ENCODE data around the gene ERGIC3. TPM values are rescaled to one million over a fixed set of nuclear protein-coding genes. Genes with fewer than 3 reads are reported as not detected.

ERGIC3 gene
- 100 to 1,000 TPM; 103 to 141 (median 117) TPM for polyA plus RNA-seq (ENCODE audit: low read depth in 6 of 6)

GRCh38 chr20:35541783-35542662, at the start of gene ERGIC3:
TSS of gene ERGIC3 (plus strand) at chr20:35542078. CDS start at chr20:35542098, 20 bp downstream.
- peak; percentile 89 to 96 for ATAC-seq (ENCODE audit: low read depth in 2 of 2)
- DNase-seq, result peak; percentile 96
- H3K4me3 Mint-ChIP-seq, result peak within 1 kb of the TSS; percentile 89 to 95 (median 92)

GRCh38 chr20:35492352-35492751, 49.5 kb upstream of the ERGIC3 start:
- H3K27me3 Mint-ChIP-seq, result no peaks in the 10 kb centered on the region
- ATAC-seq (ENCODE audit: low read depth in 2 of 2), result no peak
- H3K27ac Mint-ChIP-seq, result peak overlapping the region in 4 of 6 donors; percentile 5 to 78 (median 43)
- H3K36me3 Mint-ChIP-seq, result peaks cover 8 to 23% of the 10 kb centered on the region in 2 donors
- H3K4me1 Mint-ChIP-seq, result peaks cover 54 to 68% (median 56%) of the 10 kb centered on the region in 3 donors
- no peaks in the 10 kb centered on the region for H3K9me3 Mint-ChIP-seq
- no peak for DNase-seq
- H3K4me3 Mint-ChIP-seq, result peak overlapping the region; percentile 60 to 99 (median 98)

More at GRCh38 chr20:35541783-35542662, at the start of gene ERGIC3:
- Mint-ChIP-seq H3K9me3 (no peaks in the 10 kb centered on the region), H3K27me3 (no peaks in the 10 kb centered on the region), H3K27ac (peak within 1 kb of the TSS; percentile 16 to 97 (median 90)), H3K4me1 (peaks cover 12 to 32% (median 27%) of the 10 kb centered on the region in 3 donors), H3K36me3 (no peaks in the 10 kb centered on the region)

- H3K4me1 Mint-ChIP-seq, result peaks cover 31 to 41% (median 40%) of the 10 kb centered on the region in 3 donors
- H3K9me3 Mint-ChIP-seq, result no peaks in the 10 kb centered on the region
- ATAC-seq (ENCODE audit: low read depth in 2 of 2), result no peak
- DNase-seq, result no peak
- H3K27me3 Mint-ChIP-seq, result no peaks in the 10 kb centered on the region
- H3K36me3 Mint-ChIP-seq, result peaks cover 17 to 54% of the 10 kb centered on the region in 2 donors
- H3K4me3 Mint-ChIP-seq, result no peak overlapping the region
- no peak overlapping the region for H3K27ac Mint-ChIP-seq
These were observed 45.4 kb upstream of the ERGIC3 start for GRCh38 chr20:35496481-35496880.

- Mint-ChIP-seq H3K9me3 (no peaks in the 10 kb centered on the region), H3K4me3 (no peak overlapping the region), H3K4me1 (peaks cover 31 to 42% (median 41%) of the 10 kb centered on the region in 3 donors), H3K36me3 (peaks cover 20 to 58% of the 10 kb centered on the region in 2 donors), H3K27me3 (no peaks in the 10 kb centered on the region), H3K27ac (peak overlapping the region in 1 of 6 donors; percentile 67)
- no peak for ATAC-seq (ENCODE audit: low read depth in 2 of 2)
- no peak for DNase-seq
These were observed 44.6 kb upstream of the ERGIC3 start for GRCh38 chr20:35497320-35497719.

- Mint-ChIP-seq H3K27me3 (no peaks in the 10 kb centered on the region), H3K27ac (peak overlapping the region in 1 of 6 donors; percentile 67), H3K4me1 (peaks cover 31 to 44% (median 41%) of the 10 kb centered on the region in 3 donors), H3K9me3 (no peaks in the 10 kb centered on the region), H3K36me3 (peaks cover 24 to 62% of the 10 kb centered on the region in 2 donors), H3K4me3 (no peak overlapping the region)
- no peak for ATAC-seq (ENCODE audit: low read depth in 2 of 2)
- no peak for DNase-seq
These were observed 44.1 kb upstream of the ERGIC3 start for GRCh38 chr20:35497780-35498189.

GRCh38 chr20:35499271-35499670, 42.6 kb upstream of the ERGIC3 start:
- DNase-seq, result no peak
- Mint-ChIP-seq H3K9me3 (no peaks in the 10 kb centered on the region), H3K27ac (peak overlapping the region in 4 of 6 donors; percentile 11 to 92 (median 54)), H3K27me3 (no peaks in the 10 kb centered on the region), H3K36me3 (peaks cover 32 to 74% of the 10 kb centered on the region in 2 donors), H3K4me1 (peaks cover 42 to 53% (median 49%) of the 10 kb centered on the region in 3 donors), H3K4me3 (no peak overlapping the region)
- no peak for ATAC-seq (ENCODE audit: low read depth in 2 of 2)

- Mint-ChIP-seq H3K9me3 (no peaks in the 10 kb centered on the region), H3K4me3 (peak overlapping the region in 7 of 8 donors; percentile 0 to 86 (median 65)), H3K27me3 (no peaks in the 10 kb centered on the region), H3K36me3 (peaks cover 24 to 81% of the 10 kb centered on the region in 2 donors), H3K4me1 (peaks cover 54 to 65% (median 64%) of the 10 kb centered on the region in 3 donors), H3K27ac (peak overlapping the region; percentile 66 to 93 (median 86))
- ATAC-seq (ENCODE audit: low read depth in 2 of 2), result peak; percentile 97 to 99
- DNase-seq, result peak; percentile 76
These were observed 39.5 kb upstream of the ERGIC3 start for GRCh38 chr20:35502352-35502751.

- Mint-ChIP-seq H3K4me1 (peaks cover 59 to 70% (median 69%) of the 10 kb centered on the region in 3 donors), H3K27ac (peak overlapping the region in 4 of 6 donors; percentile 66 to 93 (median 86)), H3K4me3 (peak overlapping the region in 1 of 8 donors; percentile 65), H3K27me3 (no peaks in the 10 kb centered on the region), H3K9me3 (no peaks in the 10 kb centered on the region), H3K36me3 (peaks cover 24 to 76% of the 10 kb centered on the region in 2 donors)
- ATAC-seq (ENCODE audit: low read depth in 2 of 2), result no peak
- no peak for DNase-seq
These were observed 38.6 kb upstream of the ERGIC3 start for GRCh38 chr20:35503281-35503680.

- Mint-ChIP-seq H3K9me3 (no peaks in the 10 kb centered on the region), H3K27me3 (no peaks in the 10 kb centered on the region), H3K27ac (peak overlapping the region in 2 of 6 donors; percentile 66 to 85), H3K4me3 (peak overlapping the region in 1 of 8 donors; percentile 41), H3K4me1 (peaks cover 66 to 77% (median 75%) of the 10 kb centered on the region in 3 donors), H3K36me3 (peaks cover 24 to 75% of the 10 kb centered on the region in 2 donors)
- DNase-seq (no peak), ATAC-seq (ENCODE audit: low read depth in 2 of 2) (no peak)
These were observed 37.9 kb upstream of the ERGIC3 start for GRCh38 chr20:35503841-35504561.

GRCh38 chr20:35504751-35505150, 37.1 kb upstream of the ERGIC3 start:
- DNase-seq, result no peak
- Mint-ChIP-seq H3K27ac (peak overlapping the region in 2 of 6 donors; percentile 29 to 61), H3K27me3 (no peaks in the 10 kb centered on the region), H3K4me1 (peaks cover 66 to 80% (median 71%) of the 10 kb centered on the region in 3 donors), H3K4me3 (peak overlapping the region in 2 of 8 donors; percentile 51 to 70), H3K36me3 (peaks cover 18 to 68% of the 10 kb centered on the region in 2 donors), H3K9me3 (no peaks in the 10 kb centered on the region)
- ATAC-seq (ENCODE audit: low read depth in 2 of 2), result no peak

- H3K4me1 Mint-ChIP-seq, result peaks cover 63 to 74% (median 64%) of the 10 kb centered on the region in 3 donors
- ATAC-seq (ENCODE audit: low read depth in 2 of 2) (no peak), DNase-seq (no peak)
- H3K27me3 Mint-ChIP-seq, result no peaks in the 10 kb centered on the region
- H3K36me3 Mint-ChIP-seq, result peaks cover 15 to 55% of the 10 kb centered on the region in 2 donors
- no peaks in the 10 kb centered on the region for H3K9me3 Mint-ChIP-seq
- peak overlapping the region in 5 of 6 donors; percentile 41 to 87 (median 66) for H3K27ac Mint-ChIP-seq
- H3K4me3 Mint-ChIP-seq, result peak overlapping the region in 6 of 8 donors; percentile 27 to 69 (median 56)
These were observed 35.7 kb upstream of the ERGIC3 start for GRCh38 chr20:35506179-35506578.

- ATAC-seq (ENCODE audit: low read depth in 2 of 2), result no peak
- Mint-ChIP-seq H3K36me3 (peaks cover 20 to 53% of the 10 kb centered on the region in 2 donors), H3K27me3 (no peaks in the 10 kb centered on the region), H3K4me3 (peak overlapping the region in 7 of 8 donors; percentile 4 to 70 (median 35)), H3K27ac (peak overlapping the region in 5 of 6 donors; percentile 0 to 71 (median 61)), H3K4me1 (peaks cover 57 to 68% (median 59%) of the 10 kb centered on the region in 3 donors), H3K9me3 (no peaks in the 10 kb centered on the region)
- DNase-seq, result no peak
These were observed 34.8 kb upstream of the ERGIC3 start for GRCh38 chr20:35506872-35507638.

All from naive B cell (primary cell).